ENCODE data around the gene PTPRD. TPM values are rescaled to one million over a fixed set of nuclear protein-coding genes. Genes with fewer than 3 reads are reported as not detected.
A peak's percentile ranks its signal among the peaks of the same experiment; 100 is the strongest.

The PTPRD gene
- total RNA-seq, 1 donor from 2014 or later = 532 TPM

DNA sequence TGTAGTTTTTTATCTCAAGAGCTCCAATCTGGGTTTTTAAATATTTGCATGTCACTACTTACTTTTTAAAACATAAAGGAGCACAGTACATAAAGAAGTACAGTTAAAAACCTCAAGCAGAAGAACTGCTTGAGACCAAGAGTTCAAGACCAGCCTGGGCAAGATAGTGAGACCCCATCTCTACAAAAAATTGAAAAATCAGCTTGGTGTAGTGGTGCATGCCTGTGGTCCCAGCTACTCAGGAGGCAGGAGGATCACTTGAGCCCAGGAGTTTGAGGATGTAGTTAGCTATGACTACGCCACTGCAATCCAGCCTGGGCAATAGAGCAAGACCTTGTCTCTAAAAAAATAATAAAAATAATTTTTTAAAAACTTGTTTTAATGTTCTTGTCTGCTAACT is 1840.5 kb downstream of the PTPRD start:
- DNase-seq = no peak
- Mint-ChIP-seq H3K27ac (ENCODE audit: unreplicated experiment) (no peak overlapping the region), H3K27me3 (ENCODE audit: unreplicated experiment) (no peaks in the 10 kb centered on the region), H3K9me3 (ENCODE audit: unreplicated experiment) (peaks cover 2% of the 10 kb centered on the region), H3K4me3 (ENCODE audit: unreplicated experiment) (no peak overlapping the region), H3K4me1 (ENCODE audit: low read depth, unreplicated experiment) (peaks cover 8% of the 10 kb centered on the region), H3K36me3 (ENCODE audit: unreplicated experiment) (no peaks in the 10 kb centered on the region)
- TF ChIP-seq, protein P1, sequence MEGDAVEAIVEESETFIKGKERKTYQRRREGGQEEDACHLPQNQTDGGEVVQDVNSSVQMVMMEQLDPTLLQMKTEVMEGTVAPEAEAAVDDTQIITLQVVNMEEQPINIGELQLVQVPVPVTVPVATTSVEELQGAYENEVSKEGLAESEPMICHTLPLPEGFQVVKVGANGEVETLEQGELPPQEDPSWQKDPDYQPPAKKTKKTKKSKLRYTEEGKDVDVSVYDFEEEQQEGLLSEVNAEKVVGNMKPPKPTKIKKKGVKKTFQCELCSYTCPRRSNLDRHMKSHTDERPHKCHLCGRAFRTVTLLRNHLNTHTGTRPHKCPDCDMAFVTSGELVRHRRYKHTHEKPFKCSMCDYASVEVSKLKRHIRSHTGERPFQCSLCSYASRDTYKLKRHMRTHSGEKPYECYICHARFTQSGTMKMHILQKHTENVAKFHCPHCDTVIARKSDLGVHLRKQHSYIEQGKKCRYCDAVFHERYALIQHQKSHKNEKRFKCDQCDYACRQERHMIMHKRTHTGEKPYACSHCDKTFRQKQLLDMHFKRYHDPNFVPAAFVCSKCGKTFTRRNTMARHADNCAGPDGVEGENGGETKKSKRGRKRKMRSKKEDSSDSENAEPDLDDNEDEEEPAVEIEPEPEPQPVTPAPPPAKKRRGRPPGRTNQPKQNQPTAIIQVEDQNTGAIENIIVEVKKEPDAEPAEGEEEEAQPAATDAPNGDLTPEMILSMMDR (IDR thresholded peaks at IDR 0.05; ENCODE audit: partially characterized antibody, unreplicated experiment) = no peak

DNA sequence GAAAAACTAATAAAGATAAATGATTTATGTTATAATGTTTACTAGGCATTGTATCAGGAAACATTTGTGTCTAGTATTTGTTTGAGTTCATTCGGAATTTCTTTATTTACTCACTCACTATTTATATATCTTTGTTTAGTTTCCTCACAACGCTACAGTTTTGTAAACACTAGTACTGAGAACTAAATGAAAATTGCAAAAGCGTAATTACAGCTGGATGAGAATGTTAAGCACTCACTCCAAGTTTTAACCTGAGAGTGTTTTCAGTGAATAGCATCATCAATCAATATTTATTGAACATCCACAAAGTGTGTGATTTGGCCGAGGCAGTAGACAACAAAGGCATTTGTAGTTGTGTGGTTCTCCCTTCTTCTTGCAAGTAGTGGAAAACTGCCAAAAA is 1843.6 kb downstream of the PTPRD start:
- no peak for DNase-seq
- Mint-ChIP-seq H3K4me1 (ENCODE audit: low read depth, unreplicated experiment) (peaks cover 8% of the 10 kb centered on the region), H3K9me3 (ENCODE audit: unreplicated experiment) (peaks cover 2% of the 10 kb centered on the region), H3K36me3 (ENCODE audit: unreplicated experiment) (no peaks in the 10 kb centered on the region), H3K4me3 (ENCODE audit: unreplicated experiment) (no peak overlapping the region), H3K27ac (ENCODE audit: unreplicated experiment) (peak overlapping the region; percentile 55), H3K27me3 (ENCODE audit: unreplicated experiment) (no peaks in the 10 kb centered on the region)
- TF ChIP-seq, protein P1 (IDR thresholded peaks at IDR 0.05; ENCODE audit: partially characterized antibody, unreplicated experiment) = no peak

DNA sequence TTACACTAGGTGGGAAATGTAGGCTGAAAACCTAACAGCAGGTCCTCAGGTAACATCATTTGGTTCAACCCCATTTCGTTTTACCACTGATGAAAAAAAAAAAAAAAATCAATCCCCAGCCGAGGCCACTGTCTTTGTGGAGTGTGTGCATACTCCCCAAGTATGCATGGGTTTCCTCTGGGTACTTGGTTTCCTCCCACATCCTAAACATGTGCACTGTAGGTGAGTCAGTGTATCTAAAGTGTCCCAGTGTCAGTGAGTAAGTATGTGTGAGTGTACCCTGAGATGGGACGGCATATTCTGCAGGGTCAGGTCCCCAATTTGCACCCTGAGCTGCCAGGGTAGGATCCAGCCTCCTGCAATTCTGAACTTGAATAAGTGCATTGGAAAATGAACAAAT is 1846.7 kb downstream of the PTPRD start:
- Mint-ChIP-seq H3K4me1 (ENCODE audit: low read depth, unreplicated experiment) (peaks cover 19% of the 10 kb centered on the region), H3K27ac (ENCODE audit: unreplicated experiment) (no peak overlapping the region), H3K9me3 (ENCODE audit: unreplicated experiment) (peaks cover 2% of the 10 kb centered on the region), H3K4me3 (ENCODE audit: unreplicated experiment) (no peak overlapping the region), H3K27me3 (ENCODE audit: unreplicated experiment) (no peaks in the 10 kb centered on the region), H3K36me3 (ENCODE audit: unreplicated experiment) (no peaks in the 10 kb centered on the region)
- TF ChIP-seq, protein P1 (IDR thresholded peaks at IDR 0.05; ENCODE audit: partially characterized antibody, unreplicated experiment) = no peak
- DNase-seq = no peak

DNA sequence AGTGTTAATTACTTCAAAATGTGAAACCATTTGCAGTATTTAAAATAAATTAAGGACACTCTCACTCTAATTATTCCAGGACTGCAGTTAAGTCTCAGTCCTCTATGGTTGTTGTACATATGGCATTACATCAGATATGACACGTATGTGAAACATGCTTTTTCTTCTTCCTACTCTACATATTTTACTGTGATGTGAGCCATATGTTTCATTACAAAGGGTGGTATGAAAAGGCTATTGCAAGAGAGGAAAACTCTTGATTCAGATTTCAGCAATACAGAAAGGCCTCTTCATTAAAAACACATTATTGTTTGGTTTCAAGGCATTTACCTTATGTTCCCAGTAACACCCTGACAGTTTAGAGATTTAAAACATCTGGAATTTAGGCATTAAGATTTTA is 1848.8 kb downstream of the PTPRD start:
- no peak overlapping the region for H3K4me3 Mint-ChIP-seq (ENCODE audit: unreplicated experiment)
- no peaks in the 10 kb centered on the region for H3K27me3 Mint-ChIP-seq (ENCODE audit: unreplicated experiment)
- no peaks in the 10 kb centered on the region for H3K9me3 Mint-ChIP-seq (ENCODE audit: unreplicated experiment)
- no peak for DNase-seq
- H3K36me3 Mint-ChIP-seq (ENCODE audit: unreplicated experiment) = no peaks in the 10 kb centered on the region
- H3K27ac Mint-ChIP-seq (ENCODE audit: unreplicated experiment) = peak overlapping the region; percentile 15
- peaks cover 20% of the 10 kb centered on the region for H3K4me1 Mint-ChIP-seq (ENCODE audit: low read depth, unreplicated experiment)
- TF ChIP-seq, protein P1 (IDR thresholded peaks at IDR 0.05; ENCODE audit: partially characterized antibody, unreplicated experiment) = no peak

DNA sequence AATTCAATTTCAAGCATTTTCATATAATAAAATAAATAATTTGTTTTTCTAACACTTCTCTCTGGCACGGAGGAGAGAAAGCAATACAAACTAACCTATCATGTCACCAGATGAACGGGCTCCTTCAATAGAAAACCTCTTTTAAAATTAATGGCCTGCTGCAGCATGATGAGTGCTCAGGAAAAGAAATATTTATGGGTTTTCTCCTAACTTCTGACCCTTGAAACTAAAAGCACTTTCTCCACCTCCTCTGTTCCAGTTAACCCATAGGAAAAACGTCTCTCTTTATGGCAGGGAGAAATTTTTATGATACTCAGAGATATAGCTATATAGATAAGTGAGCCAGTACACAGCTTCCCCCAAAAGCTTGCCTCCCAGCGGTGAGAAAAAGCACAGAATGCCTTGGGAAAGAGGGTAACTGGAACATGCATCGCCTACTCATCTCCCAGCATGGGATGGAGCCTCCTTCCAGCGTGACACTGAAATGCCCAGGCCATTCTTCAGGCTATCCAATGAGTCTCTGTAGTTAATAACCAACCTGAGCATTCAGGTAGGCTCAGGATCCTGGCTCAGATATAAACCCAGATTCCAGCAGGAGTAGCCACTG is 1850.2 kb downstream of the PTPRD start:
- Mint-ChIP-seq H3K4me1 (ENCODE audit: low read depth, unreplicated experiment) (peaks cover 28% of the 10 kb centered on the region), H3K27me3 (ENCODE audit: unreplicated experiment) (no peaks in the 10 kb centered on the region), H3K9me3 (ENCODE audit: unreplicated experiment) (peaks cover 3% of the 10 kb centered on the region), H3K4me3 (ENCODE audit: unreplicated experiment) (no peak overlapping the region), H3K27ac (ENCODE audit: unreplicated experiment) (no peak overlapping the region), H3K36me3 (ENCODE audit: unreplicated experiment) (no peaks in the 10 kb centered on the region)
- TF ChIP-seq, protein P1 (IDR thresholded peaks at IDR 0.05; ENCODE audit: partially characterized antibody, unreplicated experiment) = no peak
- no peak for DNase-seq
